PC-3 (cell line): Measurements from ENCODE around the gene B3GALNT1.

Experiments
- EZH2 ChIP-seq: fragments of 300-600 bp; sonication (generic); IDR thresholded peaks from one replicate; pipeline ENCODE4 v1.6.1; 2017; ENCODE audit warnings: antibody characterized with exemption, mild to moderate bottlenecking, low read length; ENCODE audit not compliant: unreplicated experiment
- EZH2phosphoT487 ChIP-seq: fragments of 300-600 bp; sonication (generic); IDR thresholded peaks from 2 replicates; pipeline ENCODE4 v1.6.1; 2018; ENCODE audit warnings: mild to moderate bottlenecking, antibody characterized with exemption, low read length, borderline replicate concordance
- TF ChIP-seq, protein P1 (sequence below): fragments of 300-600 bp; sonication (generic); conservative IDR thresholded peaks from 2 replicates; pipeline ENCODE4 v1.5.1; 2017; ENCODE audit warnings: antibody characterized with exemption, low read depth, mild to moderate bottlenecking, low read length

DNA sequence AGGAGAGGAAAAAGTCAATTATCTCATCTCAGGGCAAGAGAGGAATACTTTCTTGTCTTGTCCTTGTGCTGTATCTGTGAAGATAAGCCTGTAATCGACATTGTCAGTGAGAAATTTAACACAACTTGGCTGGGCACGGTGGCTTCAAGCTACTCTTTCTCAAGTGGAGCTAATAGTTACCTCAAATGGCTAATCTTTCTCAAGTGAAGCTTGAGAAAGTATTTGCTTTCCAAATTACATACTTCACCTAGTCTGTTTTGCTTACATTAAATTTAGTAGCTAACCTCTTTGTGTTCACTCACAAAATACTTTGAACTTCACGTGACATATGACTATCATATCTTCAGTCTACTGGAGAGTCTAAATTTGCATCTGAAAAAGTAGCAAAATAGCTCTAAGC lies 48.3 kb upstream of the B3GALNT1 start:
- TF ChIP-seq, protein P1, sequence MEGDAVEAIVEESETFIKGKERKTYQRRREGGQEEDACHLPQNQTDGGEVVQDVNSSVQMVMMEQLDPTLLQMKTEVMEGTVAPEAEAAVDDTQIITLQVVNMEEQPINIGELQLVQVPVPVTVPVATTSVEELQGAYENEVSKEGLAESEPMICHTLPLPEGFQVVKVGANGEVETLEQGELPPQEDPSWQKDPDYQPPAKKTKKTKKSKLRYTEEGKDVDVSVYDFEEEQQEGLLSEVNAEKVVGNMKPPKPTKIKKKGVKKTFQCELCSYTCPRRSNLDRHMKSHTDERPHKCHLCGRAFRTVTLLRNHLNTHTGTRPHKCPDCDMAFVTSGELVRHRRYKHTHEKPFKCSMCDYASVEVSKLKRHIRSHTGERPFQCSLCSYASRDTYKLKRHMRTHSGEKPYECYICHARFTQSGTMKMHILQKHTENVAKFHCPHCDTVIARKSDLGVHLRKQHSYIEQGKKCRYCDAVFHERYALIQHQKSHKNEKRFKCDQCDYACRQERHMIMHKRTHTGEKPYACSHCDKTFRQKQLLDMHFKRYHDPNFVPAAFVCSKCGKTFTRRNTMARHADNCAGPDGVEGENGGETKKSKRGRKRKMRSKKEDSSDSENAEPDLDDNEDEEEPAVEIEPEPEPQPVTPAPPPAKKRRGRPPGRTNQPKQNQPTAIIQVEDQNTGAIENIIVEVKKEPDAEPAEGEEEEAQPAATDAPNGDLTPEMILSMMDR, result no peak
- TF ChIP-seq EZH2phosphoT487 (no peak), EZH2 (no peak)
